ENCODE results near the gene RPL29. TPM values are rescaled to one million over a fixed set of nuclear protein-coding genes. Genes with fewer than 3 reads are reported as not detected.

Gene RPL29
- total RNA-seq, 1 donor from 2014 or later = 872 TPM

DNA sequence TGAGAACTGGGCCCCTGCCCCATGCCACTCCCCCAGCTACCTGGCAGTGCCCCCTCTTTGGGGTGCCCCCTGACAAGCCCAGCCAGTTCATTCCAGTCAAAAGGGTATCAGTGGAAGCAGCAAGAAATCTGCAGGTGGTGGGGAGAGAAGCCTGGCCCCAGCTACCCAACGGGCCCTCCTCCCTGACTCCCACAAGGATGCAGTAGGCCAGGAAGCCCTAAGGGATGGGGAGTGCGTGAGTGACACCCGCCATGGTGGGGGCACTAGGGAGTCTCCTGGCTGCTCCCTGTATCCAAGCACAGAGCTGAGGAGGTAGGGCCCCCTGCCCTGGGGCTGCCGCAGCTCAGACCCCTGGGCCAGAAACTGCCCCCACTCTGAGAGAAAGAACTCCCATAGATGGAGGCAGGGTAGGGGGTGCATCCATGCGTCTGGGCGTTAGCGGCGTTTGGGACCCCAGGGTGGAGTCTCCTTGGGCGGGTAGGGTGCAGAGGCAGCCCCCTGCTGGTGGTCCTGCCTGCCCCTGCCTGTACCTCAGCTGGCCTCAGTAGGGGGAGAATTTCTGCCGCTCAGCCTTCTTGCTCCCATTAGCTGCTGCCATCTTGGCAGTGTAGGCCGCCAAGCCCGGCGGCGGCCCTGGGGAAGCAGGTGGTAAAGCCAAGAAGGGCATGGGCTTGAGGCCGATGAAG lies 38.0 kb downstream of the RPL29 start:
- Histone ChIP-seq H3K9ac (ENCODE audit: low read length) (no peak overlapping the region), H2AFZ (ENCODE audit: low read depth, low read length) (no peak overlapping the region), H3K27me3 (ENCODE audit: insufficient read depth, low read length) (peaks cover 7% of the 10 kb centered on the region), H3K27ac (ENCODE audit: low read depth, low read length) (no peak overlapping the region), H3K36me3 (ENCODE audit: insufficient read depth, low read length) (peaks cover 4% of the 10 kb centered on the region), H3K4me1 (ENCODE audit: insufficient read depth, low read length) (peaks cover 9% of the 10 kb centered on the region), H3K4me3 (ENCODE audit: insufficient read depth, low read depth, low read length) (no peak overlapping the region), H3K9me3 (ENCODE audit: insufficient read depth, low read depth, low read length) (no peaks in the 10 kb centered on the region), H3K4me2 (ENCODE audit: low read length) (no peak overlapping the region), H3K79me2 (ENCODE audit: insufficient read depth, low read length) (no peaks in the 10 kb centered on the region), H4K20me1 (ENCODE audit: insufficient read depth, low read length) (peaks cover 39% of the 10 kb centered on the region)
- Mint-ChIP-seq H3K27ac (ENCODE audit: unreplicated experiment) (no peak overlapping the region), H3K36me3 (ENCODE audit: low read depth, unreplicated experiment) (peaks cover 29% of the 10 kb centered on the region), H3K27me3 (ENCODE audit: low read depth, unreplicated experiment) (peaks cover 25% of the 10 kb centered on the region), H3K9me3 (ENCODE audit: unreplicated experiment) (peaks cover 5% of the 10 kb centered on the region), H3K4me3 (ENCODE audit: unreplicated experiment) (no peak overlapping the region), H3K4me1 (ENCODE audit: low read depth, unreplicated experiment) (no peaks in the 10 kb centered on the region)
- TF ChIP-seq EZH2 (IDR thresholded peaks at IDR 0.05; ENCODE audit: insufficient read depth, low read length) (no peak), CTCF (IDR thresholded peaks at IDR 0.05; ENCODE audit: insufficient read depth, low read depth, low read length) (no peak)
- FAIRE-seq (no peak), DNase-seq (ENCODE audit: low read depth) (no peak)

- Mint-ChIP-seq H3K27me3 (ENCODE audit: low read depth, unreplicated experiment) (peaks cover 29% of the 10 kb centered on the region), H3K27ac (ENCODE audit: unreplicated experiment) (no peak overlapping the region), H3K9me3 (ENCODE audit: unreplicated experiment) (peaks cover 5% of the 10 kb centered on the region), H3K4me3 (ENCODE audit: unreplicated experiment) (no peak overlapping the region), H3K4me1 (ENCODE audit: low read depth, unreplicated experiment) (no peaks in the 10 kb centered on the region), H3K36me3 (ENCODE audit: low read depth, unreplicated experiment) (peaks cover 22% of the 10 kb centered on the region)
- H3K4me1 ChIP-seq (ENCODE audit: insufficient read depth, low read length) = peaks cover 9% of the 10 kb centered on the region
- FAIRE-seq (no peak), DNase-seq (ENCODE audit: low read depth) (peak; percentile 47)
- peak overlapping the region; percentile 39 for H3K4me3 ChIP-seq (ENCODE audit: insufficient read depth, low read depth, low read length)
- H3K79me2 ChIP-seq (ENCODE audit: insufficient read depth, low read length) = no peaks in the 10 kb centered on the region
- peak overlapping the region; percentile 2 for H3K9ac ChIP-seq (ENCODE audit: low read length)
- H3K4me2 ChIP-seq (ENCODE audit: low read length) = peak overlapping the region; percentile 84
- H3K36me3 ChIP-seq (ENCODE audit: insufficient read depth, low read length) = peaks cover 4% of the 10 kb centered on the region
- H3K27ac ChIP-seq (ENCODE audit: low read depth, low read length) = no peak overlapping the region
- peaks cover 7% of the 10 kb centered on the region for H3K27me3 ChIP-seq (ENCODE audit: insufficient read depth, low read length)
- peaks cover 24% of the 10 kb centered on the region for H4K20me1 ChIP-seq (ENCODE audit: insufficient read depth, low read length)
- peak overlapping the region; percentile 69 for H2AFZ ChIP-seq (ENCODE audit: low read depth, low read length)
- peak; percentile 23 for TF ChIP-seq CTCF (IDR thresholded peaks at IDR 0.05; ENCODE audit: insufficient read depth, low read depth, low read length)
- no peak for TF ChIP-seq EZH2 (IDR thresholded peaks at IDR 0.05; ENCODE audit: insufficient read depth, low read length)
- H3K9me3 ChIP-seq (ENCODE audit: insufficient read depth, low read depth, low read length) = no peaks in the 10 kb centered on the region
Measured at GRCh38 chr3:51955893-51956770, 39.6 kb downstream of the RPL29 start.
